Inflammatory macrophage (primary cell): ENCODE results near the gene DIPK1A.

Source experiments
- DNase-seq, 2 donors: peaks; one replicate each; pipeline ENCODE4 v3.0.0-alpha.2; 2020 to 2022

The DIPK1A gene

DNA sequence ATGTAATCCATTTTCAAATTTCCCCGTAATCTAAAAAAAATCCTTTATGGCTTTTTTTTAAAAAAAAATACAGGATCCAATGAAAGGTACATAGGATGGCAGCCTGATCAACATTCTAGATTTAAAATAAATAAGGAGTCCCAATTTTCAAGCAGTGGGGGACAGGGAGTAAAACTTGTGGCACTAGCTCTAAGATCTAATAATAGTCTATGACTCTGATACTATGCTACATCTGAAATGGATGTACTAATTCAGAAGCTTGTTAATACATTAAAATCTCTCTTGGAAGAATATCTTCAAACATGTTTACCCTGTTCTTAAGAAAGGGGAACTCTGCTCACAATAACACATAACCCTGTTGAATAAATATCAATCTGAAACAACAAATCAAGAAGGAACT, 8.5 kb downstream of the DIPK1A start:
- no peak for DNase-seq

GRCh38 chr1:92951141-92951582, 10.1 kb downstream of the DIPK1A start:
- peak; percentile 68 to 77 for DNase-seq

DNA sequence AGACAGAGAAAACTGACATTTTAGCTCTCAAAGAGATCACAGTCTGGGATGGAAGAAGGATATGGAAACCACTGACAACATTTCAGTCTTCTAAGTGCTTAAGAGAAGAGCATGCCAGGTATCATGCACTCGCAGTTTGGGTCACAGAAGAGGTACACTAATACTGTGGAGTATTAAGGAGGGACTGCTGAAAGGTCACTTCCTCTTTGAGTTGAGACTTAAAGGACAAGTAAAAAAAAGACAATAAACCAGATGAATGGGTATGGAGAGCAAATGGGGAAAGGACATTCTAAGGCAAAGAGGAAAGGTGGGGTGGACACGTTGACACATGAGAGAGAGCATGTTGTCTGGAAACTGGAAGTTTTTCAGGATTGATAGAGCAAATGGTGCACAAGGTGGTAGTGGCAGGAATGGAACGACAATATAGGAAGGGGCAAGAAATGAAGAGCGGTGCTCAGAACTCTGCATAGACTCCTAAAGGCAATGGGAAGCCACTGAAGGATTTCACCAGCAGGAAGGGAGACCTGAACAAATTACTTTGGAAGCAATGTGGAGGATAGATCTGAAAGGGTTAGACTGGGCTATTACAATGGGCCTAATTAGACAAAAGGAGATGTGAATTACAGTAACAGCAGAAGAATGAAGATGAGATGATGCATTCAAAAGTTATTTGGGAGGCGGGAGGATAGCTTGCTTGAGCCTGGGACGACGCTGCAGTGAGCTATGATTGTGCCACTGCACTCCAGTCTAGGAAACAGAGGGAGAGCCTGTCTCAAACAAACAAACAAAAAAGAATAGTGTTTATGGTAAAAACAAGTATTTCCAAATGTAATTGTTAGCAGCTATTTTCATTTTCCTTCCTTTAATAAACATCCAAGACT, 11.1 kb downstream of the DIPK1A start:
- no peak for DNase-seq

- DNase-seq = no peak
Measured at GRCh38 chr1:92948071-92948470, 13.2 kb downstream of the DIPK1A start.

DNA sequence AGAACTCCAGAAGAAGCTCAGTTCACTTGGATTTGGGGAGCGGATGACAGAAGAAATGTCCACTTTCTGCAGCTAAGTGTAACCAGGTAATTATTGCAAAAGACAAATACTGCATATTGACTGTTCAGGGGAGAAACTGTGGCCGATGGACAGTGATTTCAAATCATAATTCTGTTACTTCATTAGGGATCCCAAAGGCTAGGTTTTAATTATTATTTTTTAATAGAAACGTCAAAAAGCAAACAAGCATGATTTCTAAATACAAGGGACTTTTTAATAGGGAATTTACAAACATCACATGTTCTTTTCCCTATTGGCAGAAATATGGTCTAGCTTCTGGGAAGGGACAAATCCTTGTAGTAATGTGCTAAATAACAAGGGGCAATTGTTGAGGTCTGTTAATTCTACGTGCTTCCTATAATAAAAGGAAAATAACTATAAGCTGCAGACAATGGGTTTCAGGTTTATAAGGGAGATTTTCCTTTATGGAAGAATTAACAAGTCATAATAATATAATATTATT, 15.5 kb downstream of the DIPK1A start:
- DNase-seq = no peak

DNA sequence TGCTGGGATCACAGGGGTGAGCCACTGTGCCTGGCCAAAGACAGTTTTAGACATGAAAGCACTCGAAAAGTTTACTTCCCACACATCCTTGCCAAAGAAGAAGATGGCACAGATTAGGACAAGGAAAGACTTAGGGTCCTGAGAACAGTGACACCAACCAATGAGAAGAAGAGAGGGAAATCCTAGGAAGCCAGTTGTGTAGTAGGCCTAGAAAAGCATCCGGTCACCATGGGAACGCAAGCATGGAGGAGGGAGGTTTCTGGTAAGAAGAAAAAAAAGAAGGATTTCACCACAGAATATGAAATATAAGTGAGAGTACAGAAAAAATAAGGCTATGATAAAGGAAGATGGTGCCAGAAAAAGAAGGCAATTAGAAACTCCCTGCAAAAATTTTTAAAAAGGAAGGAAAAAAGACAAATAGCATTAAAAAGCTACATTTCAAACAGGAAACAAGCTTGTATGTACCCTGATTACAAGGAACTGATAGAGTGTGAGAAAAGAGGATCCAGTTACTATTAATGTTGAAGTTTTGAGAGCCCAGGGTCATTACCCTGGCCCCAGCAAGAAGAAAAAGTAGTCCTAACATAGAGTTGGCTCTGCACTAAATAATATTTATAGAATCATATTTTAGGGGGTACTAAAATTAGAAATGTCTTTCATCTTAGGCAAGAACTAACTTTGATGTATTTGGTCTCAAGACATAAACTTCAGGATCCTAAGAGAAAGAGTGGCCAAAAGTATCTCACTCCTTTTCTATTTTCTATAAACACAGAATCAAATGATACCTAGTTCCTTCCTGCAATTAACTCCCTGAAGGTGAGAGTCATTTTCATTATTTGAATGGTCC, 16.1 kb downstream of the DIPK1A start:
- DNase-seq = no peak

DNA sequence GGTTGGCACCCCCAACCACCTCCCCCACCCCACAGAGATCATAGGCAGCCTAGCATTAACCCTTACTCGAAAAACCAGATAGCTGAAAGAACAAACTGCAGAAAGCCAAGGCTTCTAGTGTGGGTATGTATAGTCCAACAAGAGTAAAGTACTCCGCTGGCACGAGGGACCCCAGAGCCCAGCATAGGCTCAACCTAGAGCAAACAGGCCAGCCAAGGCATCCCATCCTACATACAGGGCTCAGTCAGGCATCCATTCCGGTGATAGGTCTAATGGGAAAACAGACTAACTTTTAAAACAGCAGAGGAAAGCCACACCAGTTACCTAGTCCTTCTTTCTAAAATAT, 17.8 kb downstream of the DIPK1A start:
- no peak for DNase-seq

DNA sequence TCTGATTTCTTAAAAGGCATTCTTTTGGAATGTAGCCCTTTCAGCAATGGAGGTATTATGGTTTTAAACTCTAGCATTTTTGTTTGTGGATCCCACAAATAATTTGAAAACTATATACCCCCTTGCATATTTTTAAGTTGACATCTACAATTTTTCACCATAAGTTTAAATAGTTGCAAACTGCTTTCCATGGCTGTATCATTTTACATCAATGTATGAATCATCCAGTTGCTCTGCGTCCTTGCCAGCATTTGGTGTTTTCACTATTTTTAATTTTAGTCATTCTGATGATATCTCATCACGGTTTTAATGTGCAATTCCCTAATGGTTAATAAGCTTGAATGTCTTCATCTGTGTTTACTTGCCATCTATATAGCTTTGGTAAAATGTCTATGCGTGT, 20.7 kb downstream of the DIPK1A start:
- no peak for DNase-seq

DNA sequence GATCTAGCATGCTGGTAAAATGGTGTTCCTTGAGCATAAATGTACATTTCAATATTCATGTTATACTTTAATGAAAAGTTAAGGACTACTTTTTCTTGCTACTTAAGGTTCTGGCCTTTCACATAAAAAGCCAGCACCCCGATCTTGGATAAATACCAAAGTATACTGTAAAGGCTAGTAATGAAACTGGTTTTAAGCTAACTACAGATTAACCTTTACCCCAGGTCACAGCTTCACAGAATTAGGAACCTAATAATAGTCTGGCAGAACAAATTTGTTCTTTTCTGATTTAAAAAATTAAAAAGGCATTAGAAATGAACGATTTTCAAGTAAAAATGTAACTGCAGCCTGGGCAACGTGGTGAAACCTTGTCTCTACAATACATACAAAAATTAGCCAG, 23.5 kb downstream of the DIPK1A start:
- DNase-seq = no peak

DNA sequence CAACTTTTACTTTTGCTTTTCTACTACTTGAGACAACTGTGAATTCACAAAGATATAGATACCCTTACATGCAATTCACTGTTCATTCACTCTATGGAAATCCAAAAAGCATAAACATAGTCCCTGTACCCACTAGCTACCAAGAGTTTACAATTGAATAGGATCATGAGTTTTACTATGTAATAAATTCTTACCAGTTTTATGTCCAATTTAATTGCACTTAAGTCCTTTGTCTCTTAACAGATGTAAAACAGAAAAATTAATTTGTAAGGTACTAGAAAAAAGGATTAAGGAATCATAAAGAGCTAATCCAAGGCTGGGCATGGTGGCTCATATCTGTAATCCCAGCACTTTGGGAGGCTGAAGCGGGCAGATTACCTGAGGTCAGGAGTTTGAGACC, 24.4 kb downstream of the DIPK1A start:
- no peak for DNase-seq

- no peak for DNase-seq
Measured at GRCh38 chr1:92934395-92935378, 26.6 kb downstream of the DIPK1A start.

DNA sequence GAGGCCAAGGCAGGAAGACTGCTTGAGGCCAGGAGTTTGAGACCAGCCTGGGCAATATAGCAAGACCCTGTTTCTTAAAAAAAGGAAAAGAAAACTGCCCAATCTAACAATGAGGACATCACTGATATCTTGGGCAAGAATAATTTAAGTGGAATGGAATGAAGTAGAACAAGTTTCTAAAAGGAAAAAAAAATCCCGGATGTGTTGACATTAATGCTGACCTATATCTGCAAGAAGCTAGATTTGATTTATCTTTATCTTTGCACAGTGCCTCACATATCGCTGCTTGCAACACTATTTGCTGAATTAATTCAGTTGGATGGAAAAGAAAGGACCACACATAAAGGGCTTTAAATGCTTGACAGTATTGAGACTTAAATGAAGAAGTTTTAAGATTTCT, 27.8 kb downstream of the DIPK1A start:
- DNase-seq = no peak

DNA sequence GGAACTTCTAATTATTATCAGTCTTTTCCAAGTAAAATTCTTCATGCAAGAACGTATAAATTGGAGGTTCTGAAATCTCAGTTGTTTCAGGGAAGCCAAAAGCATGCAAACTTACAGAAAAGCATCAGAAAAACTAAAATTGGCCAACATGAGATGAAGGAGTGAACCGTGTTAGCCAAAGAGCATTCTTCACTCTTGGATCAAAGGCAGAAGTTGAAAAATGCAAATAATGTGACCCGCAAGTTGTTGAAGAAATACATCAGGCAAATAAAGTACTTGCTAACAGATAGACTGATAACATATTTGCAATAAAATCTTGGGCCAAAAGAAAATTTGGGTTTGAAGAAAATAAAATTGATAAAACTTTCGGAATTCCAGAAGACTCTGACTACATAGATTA, 29.6 kb downstream of the DIPK1A start:
- no peak for DNase-seq

- DNase-seq = no peak
Measured at GRCh38 chr1:92929461-92929860, 31.8 kb downstream of the DIPK1A start.

- peak; percentile 21 to 50 for DNase-seq
Measured at GRCh38 chr1:92927870-92928269, 33.4 kb downstream of the DIPK1A start.

DNA sequence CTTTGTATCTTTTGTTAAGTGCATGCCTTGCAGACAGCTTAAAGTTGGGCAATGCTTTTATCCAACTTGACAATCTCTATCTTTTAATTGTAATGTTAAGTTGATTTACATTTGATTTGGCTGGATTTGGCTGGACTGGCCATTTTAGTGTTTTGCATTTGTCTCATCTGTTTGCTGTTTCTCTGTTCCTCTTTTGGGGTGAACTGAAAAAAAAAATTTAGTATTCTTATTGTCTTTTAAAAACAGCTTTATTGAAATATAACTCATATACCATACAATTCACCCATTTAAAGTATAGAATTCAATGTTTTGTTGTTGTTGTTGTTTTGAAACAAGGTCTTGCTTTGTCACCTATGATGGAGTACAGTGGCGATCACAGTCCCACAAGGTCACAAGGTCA, 34.4 kb downstream of the DIPK1A start:
- no peak for DNase-seq

GRCh38 chr1:92924501-92924900, 36.8 kb downstream of the DIPK1A start:
- no peak for DNase-seq

DNA sequence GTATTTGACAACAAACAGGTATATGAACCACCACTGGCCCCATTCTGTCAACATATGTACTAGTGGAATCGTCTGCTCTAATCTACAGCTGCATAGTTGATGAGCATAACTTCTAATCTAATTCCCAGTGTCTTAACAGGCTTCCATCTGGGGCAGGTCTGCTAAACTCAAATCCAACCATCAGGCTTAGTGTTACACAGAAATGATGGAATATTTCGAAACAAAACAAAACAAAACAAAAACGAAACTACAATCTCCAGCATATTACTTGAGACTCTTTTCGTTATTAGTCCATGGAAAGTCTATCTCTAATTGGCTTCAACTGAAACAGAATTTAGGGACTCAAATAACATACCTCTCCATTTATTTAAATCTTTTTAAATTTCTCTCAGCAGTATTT, 37.6 kb downstream of the DIPK1A start:
- DNase-seq = no peak

DNA sequence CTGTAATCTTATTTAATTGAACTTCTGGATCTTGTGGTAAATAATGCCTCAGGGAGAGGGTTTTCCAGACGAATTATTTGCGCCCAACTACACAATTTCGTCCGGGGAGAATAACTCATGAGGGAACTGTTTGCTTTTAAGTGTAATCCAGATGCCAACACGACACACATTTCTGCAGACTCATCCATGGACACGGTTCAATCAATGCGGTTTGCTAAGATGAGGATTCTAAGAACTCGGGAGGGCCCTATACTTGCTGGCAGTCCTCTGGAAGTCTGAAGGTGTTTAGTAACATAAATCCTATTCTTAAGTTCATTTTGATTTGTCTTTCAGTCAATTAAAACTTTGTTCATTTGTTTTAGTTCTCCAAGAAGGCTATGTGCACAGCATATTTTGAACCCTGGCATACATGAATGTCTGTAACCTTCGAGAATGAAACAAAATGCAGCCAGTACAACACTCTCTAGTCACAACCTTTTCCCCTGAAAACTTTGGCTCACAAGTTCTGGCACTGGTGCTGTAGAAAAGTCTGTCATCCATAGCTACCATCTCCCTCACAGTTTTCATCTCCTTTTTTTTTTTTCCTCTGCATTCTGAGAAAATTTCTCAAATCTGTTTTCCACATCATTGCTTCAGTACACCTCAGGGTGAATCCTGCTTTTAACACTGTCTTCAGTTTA, 38.8 kb downstream of the DIPK1A start:
- no peak for DNase-seq

DNA sequence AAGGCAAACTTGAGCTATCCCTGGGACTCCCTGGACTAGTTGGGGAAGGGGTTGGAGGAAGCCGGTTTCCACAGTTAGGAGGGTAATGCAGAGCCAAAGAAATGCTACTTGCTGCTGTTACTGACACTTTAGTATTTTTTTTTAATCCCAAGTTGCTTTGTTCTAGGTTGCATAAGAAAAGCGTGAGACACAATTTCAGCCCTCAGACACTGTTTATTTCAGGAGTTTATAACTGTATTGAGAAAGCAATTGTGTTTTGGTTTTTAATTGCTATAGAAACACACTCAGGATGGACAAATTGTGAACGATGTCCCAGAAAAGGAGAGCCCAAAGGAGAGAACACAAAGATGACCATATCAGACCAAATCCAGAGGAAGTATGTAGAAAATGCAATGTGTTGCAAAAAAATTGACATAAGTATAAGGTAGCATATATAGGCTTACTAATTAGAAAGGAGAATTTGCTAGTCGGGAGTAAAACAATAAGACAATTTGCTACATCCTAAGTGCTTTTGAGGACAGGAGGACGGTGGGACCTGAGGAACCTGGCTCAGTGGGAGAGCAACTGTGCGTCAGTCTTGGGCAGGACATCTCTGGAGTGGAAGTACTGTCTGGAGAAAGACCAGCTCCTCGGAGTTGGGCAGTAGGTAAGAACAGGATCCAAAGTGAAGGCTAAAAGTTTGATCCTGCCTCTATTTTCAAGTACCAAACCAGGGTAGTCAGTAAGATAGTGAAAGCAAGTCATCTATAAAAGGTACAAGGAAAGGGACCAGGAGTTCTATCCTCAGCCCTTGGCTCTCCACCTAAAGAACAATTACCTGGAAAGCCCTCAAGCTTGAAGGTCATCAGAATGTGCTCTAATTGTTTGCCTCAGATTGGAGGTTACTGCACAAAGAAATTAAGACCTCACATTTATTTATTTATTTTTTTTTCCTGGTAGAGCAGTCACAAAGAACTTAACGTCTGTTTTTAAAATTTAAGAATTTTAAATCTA, 39.9 kb downstream of the DIPK1A start:
- no peak for DNase-seq

DNA sequence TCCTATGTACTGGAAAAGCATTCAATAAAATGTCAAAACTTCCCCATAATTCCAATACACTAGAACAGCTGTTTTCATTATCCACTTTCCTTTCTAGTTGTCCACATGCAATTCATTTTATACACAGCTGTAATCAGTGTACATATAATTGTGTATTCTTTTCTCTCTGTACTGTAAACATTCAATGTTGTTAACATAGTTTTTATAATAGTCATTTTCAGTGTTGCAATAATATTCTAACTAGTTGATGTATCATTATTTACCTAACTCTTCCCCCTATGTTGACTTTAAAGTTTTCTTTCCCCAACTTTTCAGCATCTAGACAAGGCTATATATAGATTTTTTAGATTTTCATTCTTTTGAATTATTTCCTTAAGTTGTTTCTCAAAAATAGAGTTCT, 44.4 kb downstream of the DIPK1A start:
- no peak for DNase-seq
